ENCODE results near the gene PTPRCAP.
"Not testable (repeated sequence)": the region's sequence is repeated elsewhere in the genome, so short reads cannot be mapped to it uniquely, and the experiment has no call there.

Gene PTPRCAP

GRCh38 chr11:67437082-67437808, at the start of gene PTPRCAP:
PTPRCAP (minus strand) TSS chr11:67437682; CDS start chr11:67437619, 63 bp downstream.
- no peak for DNase-seq (ENCODE audit: low spot score)

- no peak for DNase-seq (ENCODE audit: low spot score)
Measured at GRCh38 chr11:67486481-67487195, 49.2 kb upstream of the PTPRCAP start.

- not testable (repeated sequence) for DNase-seq (ENCODE audit: low spot score)
Measured at GRCh38 chr11:67485873-67486361, 48.4 kb upstream of the PTPRCAP start.

GRCh38 chr11:67484847-67485311, 47.4 kb upstream of the PTPRCAP start:
- DNase-seq (ENCODE audit: low spot score) = no peak

- DNase-seq (ENCODE audit: low spot score) = no peak
Measured at GRCh38 chr11:67483831-67484665, 46.6 kb upstream of the PTPRCAP start.

- peak; percentile 97 for DNase-seq (ENCODE audit: low spot score)
Measured at GRCh38 chr11:67482827-67483798, 45.6 kb upstream of the PTPRCAP start, which contains the start of gene AIP. AIP (plus strand) TSS chr11:67483026; CDS start chr11:67483159, 133 bp downstream.

GRCh38 chr11:67482275-67482826, 44.9 kb upstream of the PTPRCAP start:
- no peak for DNase-seq (ENCODE audit: low spot score)

GRCh38 chr11:67477344-67478050, 40.0 kb upstream of the PTPRCAP start:
- DNase-seq (ENCODE audit: low spot score) = not testable (repeated sequence)

GRCh38 chr11:67476692-67477091, 39.2 kb upstream of the PTPRCAP start:
- not testable (repeated sequence) for DNase-seq (ENCODE audit: low spot score)

- DNase-seq (ENCODE audit: low spot score) = no peak
Measured at GRCh38 chr11:67472882-67473281, 35.4 kb upstream of the PTPRCAP start.

- DNase-seq (ENCODE audit: low spot score) = no peak
Measured at GRCh38 chr11:67470337-67471002, 33.0 kb upstream of the PTPRCAP start.

GRCh38 chr11:67469508-67469811, 32.0 kb upstream of the PTPRCAP start:
- DNase-seq (ENCODE audit: low spot score) = no peak

GRCh38 chr11:67468759-67469507, 31.5 kb upstream of the PTPRCAP start, which contains the start of gene TMEM134:
TMEM134 (minus strand) TSS chr11:67469251; CDS start chr11:67469192, 59 bp downstream.
- DNase-seq (ENCODE audit: low spot score) = peak; percentile 98

- no peak for DNase-seq (ENCODE audit: low spot score)
Measured at GRCh38 chr11:67468456-67468758, 30.9 kb upstream of the PTPRCAP start.

- DNase-seq (ENCODE audit: low spot score) = no peak
Measured at GRCh38 chr11:67468056-67468455, 30.6 kb upstream of the PTPRCAP start.

GRCh38 chr11:67466962-67467771, 29.7 kb upstream of the PTPRCAP start:
- DNase-seq (ENCODE audit: low spot score) = no peak

GRCh38 chr11:67466367-67466766, 28.9 kb upstream of the PTPRCAP start:
- no peak for DNase-seq (ENCODE audit: low spot score)

- not testable (repeated sequence) for DNase-seq (ENCODE audit: low spot score)
Measured at GRCh38 chr11:67465530-67465929, 28.0 kb upstream of the PTPRCAP start.

Measured in D341Med (cell line).